ENCODE results near the gene HSD17B3.
"Not testable (repeated sequence)": the region's sequence is repeated elsewhere in the genome, so short reads cannot be mapped to it uniquely, and the experiment has no call there.

The HSD17B3 gene

DNA sequence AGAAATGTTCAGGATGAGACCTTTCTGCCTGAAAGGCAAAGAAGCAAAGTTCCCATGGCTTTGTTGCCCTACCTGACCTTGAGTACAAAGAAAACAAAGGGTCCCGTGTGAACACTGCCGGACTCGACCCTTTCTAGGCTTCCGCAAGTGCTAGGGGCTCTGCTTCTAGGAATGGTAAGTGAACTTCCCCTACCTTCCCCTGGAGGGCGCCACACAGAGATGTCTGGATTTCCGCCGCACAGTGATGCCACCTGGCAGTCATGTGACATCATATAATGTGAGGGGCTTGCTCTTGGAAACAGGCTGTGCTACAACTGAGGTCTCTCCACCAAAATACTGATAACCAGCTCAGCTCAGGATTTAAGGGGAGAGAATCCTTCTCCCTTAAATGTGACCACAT lies 56.6 kb downstream of the HSD17B3 start:
- H3K4me3 ChIP-seq (ENCODE audit: low read length), result no peak overlapping the region
- DNase-seq (ENCODE audit: low read depth, low spot score), result peak; percentile 28

DNA sequence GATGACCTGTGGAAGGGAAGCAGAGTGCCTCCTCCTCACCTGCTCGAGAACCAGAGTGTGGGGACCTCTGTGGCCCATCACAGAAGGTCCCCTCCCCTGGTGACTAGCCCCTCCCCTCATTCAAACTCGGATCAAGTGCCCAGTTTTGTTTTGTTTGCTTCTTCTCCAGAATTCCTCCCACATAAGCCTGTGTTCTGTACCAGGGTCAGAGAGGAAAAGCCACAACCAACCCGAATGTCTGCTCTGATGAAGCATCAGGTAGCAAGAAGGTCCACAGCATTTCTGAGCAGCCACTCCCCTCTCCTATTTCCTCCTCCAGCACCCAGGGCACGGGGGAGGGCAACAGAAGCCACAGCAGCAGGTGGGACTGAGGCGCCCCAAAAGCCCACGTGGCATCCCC lies 58.2 kb downstream of the HSD17B3 start:
- no peak for DNase-seq (ENCODE audit: low read depth, low spot score)
- no peak overlapping the region for H3K4me3 ChIP-seq (ENCODE audit: low read length)

DNA sequence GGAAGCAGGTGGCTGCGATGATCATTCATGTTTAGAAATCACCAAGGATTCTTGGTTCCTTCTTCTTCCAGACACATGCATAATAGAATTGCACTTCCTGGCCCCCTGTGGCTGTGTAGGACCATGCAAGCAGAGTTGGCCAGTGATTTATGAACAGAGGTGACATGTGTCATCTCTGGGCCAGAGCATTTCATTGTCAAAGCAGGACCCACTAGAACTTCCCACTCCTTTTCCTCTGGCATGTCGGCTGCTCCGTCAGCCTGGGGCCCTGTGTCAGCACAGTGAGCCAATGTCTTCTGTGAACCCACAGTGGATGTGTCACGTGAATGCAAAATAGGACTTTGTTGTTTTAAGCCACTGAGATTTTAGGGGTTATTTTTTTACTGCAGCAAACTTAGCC lies 59.2 kb downstream of the HSD17B3 start:
- no peak for DNase-seq (ENCODE audit: low read depth, low spot score)
- H3K4me3 ChIP-seq (ENCODE audit: low read length), result no peak overlapping the region

DNA sequence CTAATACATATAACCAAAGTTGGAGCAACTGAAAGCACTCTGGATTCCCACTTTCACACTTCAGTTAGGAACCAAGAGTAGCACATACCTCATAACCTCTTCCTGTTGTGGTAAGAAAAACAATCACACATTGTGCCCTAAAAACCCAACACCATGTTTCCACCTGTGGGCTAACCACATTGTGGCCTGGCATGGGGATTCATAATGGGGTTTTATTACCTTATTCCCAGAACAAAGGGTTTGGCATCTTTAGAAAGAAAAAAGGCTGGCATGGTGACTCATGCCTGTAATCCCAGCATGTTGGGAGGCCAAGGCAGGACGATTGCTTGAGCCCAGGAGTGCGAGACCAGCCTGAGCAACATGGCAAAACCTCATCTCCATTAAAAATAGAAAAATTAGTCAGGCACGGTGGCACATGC lies 60.6 kb downstream of the HSD17B3 start:
- H3K4me3 ChIP-seq (ENCODE audit: low read length), result no peak overlapping the region
- peak; percentile 92 for DNase-seq (ENCODE audit: low read depth, low spot score)

DNA sequence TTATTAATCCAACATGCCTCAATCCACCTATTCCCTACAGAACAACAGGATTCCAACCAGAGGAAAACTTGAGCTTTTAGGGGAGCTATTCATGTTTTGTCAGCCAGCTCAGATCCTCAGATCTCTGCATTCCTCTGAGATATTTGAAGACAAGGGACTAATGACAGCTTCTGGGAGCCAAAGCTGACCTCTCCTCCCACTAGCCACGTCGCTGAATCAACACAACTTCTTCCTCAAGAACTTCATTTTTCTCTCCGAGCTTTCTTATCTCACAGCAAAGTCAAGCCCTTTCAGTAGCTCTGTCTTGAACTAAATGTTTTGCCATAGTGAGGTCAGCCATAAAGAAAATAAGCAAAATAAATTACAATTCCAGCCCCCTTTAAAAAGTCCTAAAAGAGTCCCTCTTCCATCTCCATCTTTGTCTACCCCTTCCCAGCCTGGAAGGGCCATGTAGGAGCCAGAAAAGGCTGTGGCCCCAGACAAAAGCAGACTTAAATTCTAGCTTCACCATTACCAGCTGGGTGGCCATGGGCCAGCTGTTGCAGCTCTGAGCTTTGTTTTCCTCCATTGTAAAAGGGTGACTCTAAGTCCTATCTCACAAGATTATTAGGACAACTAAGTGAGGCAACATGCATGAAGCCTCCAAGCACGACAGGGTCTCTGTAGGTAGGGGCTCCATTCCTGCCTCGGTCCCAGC lies 65.0 kb downstream of the HSD17B3 start:
- no peak overlapping the region for H3K4me3 ChIP-seq (ENCODE audit: low read length)
- DNase-seq (ENCODE audit: low read depth, low spot score), result no peak

DNA sequence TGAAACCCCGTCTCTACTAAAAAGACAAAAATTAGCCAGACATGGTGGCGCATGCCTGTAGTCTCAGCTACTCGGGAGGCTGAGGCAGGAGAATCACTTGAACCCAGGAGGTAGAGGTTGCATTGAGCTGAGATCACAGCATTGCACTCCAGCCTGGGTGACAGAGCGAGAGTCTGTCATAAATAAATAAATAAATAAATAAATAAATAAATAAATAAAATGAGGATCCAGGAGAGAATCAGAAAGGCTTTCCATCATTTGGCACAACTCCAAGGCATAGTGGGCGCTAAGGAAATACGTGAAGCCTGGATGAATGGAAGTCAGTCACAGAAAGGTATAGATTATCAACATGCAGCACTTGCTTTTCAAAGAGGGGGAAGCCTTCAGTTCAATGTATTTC lies 65.6 kb downstream of the HSD17B3 start:
- not testable (repeated sequence) for H3K4me3 ChIP-seq (ENCODE audit: low read length); DNase-seq (ENCODE audit: low read depth, low spot score)

DNA sequence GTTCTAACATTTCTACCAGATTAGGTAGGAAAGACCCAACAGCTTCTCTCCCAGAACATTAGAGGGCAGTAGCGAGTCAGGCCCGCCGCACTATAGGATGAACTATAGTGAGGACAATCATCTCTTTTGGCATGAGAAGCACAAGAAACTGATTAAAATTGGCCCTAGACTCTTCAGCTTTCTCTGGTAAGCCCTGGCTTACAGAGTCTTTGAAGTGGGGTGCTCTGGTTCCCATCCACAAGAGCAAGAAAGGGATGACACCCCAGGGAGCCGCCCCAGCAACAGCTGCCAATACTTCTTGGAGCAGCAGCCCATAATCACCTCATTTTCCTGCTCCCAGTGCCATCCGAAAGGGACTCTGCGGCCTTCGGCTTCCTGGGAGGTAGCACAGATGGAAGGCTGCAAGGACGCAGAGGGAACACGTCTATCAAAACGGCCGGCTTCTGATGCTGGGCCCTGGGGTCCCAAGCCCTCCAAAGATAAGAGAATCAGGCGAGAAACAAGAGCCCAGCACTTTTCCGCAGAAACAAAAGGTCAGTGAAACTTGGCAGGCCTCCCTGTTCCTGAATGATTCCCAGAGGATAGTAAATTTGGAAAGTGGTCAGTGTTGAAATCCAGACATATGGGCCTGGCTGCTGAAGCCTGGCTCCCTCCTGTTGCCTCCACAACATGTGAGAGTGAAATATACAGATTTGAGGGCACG lies 69.3 kb downstream of the HSD17B3 start:
- no peak overlapping the region for H3K4me3 ChIP-seq (ENCODE audit: low read length)
- no peak for DNase-seq (ENCODE audit: low read depth, low spot score)

DNA sequence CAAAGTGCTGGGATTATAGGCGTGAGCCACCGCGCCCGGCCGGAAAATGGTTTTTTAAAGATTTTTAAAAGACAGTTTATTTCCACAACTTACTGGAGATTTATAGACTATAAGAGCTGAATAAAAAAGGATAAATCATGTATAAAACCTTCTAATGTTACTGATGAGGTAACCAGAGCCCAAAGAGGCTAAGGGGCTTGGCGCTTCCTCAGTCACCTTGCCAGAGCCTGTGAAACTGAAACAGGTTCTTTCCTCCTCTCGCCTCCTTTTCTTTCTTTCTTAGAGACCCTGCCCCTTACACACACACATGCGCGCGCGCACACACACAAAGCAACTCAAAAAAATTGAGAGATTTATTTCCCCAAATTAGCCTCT lies 69.8 kb downstream of the HSD17B3 start:
- no peak overlapping the region for H3K4me3 ChIP-seq (ENCODE audit: low read length)
- DNase-seq (ENCODE audit: low read depth, low spot score), result no peak

DNA sequence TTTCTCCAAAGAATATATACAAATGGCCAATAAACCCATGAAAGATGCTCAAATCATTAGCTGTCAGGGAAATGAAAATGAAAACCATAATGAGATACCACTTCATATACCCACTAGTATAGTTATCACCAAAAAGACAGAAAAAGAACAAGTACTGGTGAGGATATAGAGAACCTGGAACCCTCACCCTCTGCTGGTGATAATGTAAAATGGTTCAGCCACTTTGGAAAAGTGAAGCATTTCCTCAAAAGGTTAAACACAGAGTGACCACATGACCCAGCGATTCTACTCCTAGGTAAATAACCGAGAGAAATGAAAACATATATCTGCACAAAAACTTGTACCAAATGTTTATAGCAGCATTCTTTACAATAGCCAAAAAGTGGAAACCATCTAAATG lies 72.0 kb downstream of the HSD17B3 start:
- no peak overlapping the region for H3K4me3 ChIP-seq (ENCODE audit: low read length)
- no peak for DNase-seq (ENCODE audit: low read depth, low spot score)

DNA sequence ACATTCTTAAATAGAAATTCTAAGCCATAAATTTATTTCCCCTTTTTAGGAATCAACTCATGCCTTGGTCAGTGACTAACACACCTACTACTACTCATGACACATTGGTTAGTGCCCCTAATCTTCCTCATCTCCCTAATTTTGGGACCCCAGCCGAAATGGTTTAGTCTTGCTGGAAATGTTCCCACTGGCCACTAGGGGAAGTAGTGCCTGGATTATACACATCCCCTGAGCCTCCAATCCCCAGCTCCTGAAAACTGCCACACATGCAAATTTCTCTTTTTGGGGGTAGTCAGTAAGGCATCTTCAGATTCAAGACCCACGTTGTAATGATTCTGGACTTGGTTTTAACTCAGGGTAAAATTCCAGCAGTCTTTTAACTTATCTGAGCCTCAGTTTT lies 79.8 kb downstream of the HSD17B3 start:
- no peak for DNase-seq (ENCODE audit: low read depth, low spot score)
- no peak overlapping the region for H3K4me3 ChIP-seq (ENCODE audit: low read length)

DNA sequence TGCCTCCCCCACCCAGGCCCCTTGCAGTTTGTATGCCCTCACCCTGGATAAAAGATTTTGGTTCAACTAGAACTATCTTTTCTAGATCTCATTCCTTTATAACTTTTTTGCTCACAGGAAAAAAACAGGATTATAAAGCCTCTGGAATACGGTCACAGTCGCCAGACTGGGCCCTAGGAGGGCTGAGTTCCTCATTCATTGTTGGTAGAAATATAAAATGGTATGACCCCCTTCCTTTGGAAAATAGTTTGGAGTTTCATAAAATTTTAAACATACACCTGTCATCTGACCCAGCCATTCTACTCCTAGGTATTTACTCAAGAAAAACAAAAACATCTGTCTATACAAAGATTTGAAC lies 82.1 kb downstream of the HSD17B3 start:
- no peak for DNase-seq (ENCODE audit: low read depth, low spot score)
- H3K4me3 ChIP-seq (ENCODE audit: low read length), result no peak overlapping the region

DNA sequence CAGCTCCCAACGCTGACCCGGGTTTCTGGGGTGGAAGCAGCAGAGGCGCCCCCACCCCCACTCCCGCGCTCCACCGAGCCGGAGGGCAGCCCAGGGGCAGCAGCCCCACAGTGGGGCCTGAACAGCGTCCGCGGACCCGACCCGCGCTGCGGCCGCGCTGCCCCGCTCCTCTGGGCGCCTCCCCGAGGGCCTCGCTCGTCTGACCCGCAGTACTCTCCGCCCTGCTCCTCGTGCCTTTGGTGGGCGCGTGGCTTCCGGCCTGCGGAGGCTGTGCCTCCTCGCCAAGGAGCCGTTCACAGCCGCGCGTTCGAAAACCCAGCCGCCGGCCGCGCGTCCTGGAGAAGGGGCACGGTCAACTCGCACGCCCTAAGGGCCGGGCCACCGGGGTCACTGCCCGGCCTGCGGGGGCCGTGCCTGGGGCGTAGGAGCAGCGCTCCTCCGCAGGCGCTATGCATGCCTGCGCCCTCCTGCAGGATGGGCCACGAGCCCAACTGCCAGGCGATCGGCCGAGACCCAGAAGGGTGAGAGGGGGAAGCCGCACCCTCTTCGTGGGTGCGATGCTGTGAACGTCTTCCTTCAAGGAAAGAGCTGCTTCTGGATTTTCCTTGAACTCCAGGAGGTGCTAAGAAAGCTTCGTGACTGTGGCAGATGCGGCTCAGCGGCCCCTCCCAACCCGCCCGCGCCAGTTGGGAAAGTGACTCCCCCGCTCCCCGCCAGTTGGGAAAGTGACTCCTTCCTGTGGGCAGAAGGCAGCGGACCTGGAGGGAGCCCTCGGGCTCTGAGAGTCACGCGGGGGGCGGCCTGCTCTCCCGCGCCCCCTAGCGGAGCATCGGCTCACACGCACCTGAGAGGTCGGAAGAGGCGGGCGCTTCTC lies 82.7 kb downstream of the HSD17B3 start:
- no peak for DNase-seq (ENCODE audit: low read depth, low spot score)

DNA sequence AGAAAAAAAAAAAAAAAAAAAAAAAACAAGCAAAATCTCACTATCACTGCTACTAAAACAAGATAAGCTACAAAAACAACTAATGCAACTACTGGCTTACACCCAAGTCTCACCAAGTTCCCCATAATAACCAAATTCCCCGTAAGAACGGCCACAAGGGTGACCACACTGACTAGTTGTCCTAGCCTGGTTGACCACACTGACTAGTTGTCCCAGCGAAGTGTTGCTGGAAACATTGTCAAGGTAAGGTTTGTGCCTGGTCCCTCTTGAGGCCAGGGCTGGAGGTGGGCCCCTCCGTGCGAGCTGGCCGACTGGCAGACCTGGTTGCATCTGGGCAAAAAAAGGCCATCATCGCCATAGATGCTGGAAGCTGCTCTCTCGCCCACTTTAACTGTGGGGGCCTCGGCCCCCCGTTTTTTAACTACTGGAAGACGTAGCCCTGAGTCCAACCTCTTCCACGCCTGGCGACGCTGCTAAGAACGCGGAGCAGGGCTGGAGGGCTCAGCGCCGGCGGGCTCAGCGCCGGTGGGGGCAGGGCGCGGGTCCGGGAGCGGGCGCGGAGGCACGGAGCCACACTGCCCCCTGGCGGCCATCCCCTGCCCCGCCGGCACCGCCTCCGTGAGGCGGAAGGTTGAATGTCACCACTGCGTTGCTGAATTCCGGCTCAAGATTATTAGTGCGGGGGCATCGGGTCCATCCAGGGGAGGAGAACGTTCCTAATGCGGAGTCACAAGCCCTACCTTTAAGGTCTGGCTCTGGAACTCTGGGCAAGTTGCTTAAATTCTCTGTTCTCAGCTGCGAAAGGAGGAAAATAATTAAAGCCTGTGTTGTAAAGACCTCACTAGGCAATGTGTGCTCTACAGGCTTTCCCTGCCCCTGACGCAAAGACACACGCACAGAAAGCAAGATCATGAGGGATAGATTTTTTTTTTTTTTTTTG lies 84.0 kb downstream of the HSD17B3 start:
- DNase-seq (ENCODE audit: low read depth, low spot score), result no peak
- H3K4me3 ChIP-seq (ENCODE audit: low read length), result peak overlapping the region; percentile 1

More for the DNA sequence above, 82.7 kb downstream of the HSD17B3 start:
- no peak overlapping the region for H3K4me3 ChIP-seq (ENCODE audit: low read length)

DNA sequence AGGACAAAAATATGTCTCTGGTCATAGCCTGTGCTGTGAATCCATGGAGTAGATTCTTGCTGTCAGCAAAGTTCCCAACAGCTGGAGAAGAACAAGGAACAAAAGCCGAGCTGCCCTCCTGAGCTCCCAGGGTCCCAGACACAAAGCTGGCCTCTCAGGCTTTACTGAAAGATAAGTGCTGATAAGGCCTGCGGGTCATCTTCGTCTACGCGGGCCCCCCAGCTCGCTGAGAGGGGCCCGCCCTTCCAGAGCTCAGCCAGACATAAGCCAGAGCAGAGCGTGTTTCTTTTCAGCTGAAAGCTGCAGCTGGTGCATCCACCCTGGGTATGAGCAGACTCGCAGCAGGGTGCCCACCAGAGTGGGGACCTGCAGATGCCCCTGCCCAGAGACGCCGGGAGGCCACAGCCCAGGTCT lies 84.7 kb downstream of the HSD17B3 start:
- DNase-seq (ENCODE audit: low read depth, low spot score), result no peak
- no peak overlapping the region for H3K4me3 ChIP-seq (ENCODE audit: low read length)

DNA sequence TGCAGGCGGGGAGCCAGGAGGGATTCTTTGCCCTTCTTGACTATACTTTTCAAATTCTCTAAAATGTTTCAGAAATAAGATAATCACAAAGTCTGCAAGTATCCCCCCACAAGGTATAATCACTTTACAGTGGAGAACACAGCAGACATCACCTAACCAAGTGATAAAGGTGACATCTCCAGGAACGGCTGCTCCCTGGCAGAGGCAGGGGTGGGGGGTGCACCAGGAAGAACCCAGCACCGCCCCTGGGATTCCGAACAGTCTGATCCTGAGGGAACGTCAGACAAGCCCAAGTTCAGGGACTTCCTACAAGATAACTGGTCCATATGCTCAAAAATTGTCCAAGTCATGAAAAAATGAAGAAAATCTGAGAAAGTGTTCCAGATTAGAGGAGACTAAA lies 85.4 kb downstream of the HSD17B3 start:
- DNase-seq (ENCODE audit: low read depth, low spot score), result no peak

DNA sequence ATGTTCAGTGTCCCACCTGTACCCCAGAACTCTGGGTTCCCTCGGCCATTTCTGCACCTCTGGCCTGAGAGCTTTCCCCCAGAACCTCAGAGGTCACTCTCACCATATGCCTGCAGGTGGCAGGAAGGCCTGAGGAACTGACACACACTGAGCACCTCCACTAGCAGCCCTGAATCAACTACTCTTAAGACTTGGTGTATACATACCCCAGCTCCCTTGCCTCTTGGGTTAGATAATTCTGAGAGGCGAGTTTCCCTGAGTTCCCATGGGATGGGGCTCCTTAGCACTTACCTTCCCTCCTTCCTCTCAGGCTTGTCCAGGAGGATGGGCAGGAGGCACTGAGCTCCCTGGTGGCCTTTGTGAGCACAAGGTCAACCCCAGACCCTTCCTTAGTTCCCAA lies 86.1 kb downstream of the HSD17B3 start:
- no peak overlapping the region for H3K4me3 ChIP-seq (ENCODE audit: low read length)
- no peak for DNase-seq (ENCODE audit: low read depth, low spot score)

More for the DNA sequence above, 85.4 kb downstream of the HSD17B3 start:
- no peak overlapping the region for H3K4me3 ChIP-seq (ENCODE audit: low read length)

DNA sequence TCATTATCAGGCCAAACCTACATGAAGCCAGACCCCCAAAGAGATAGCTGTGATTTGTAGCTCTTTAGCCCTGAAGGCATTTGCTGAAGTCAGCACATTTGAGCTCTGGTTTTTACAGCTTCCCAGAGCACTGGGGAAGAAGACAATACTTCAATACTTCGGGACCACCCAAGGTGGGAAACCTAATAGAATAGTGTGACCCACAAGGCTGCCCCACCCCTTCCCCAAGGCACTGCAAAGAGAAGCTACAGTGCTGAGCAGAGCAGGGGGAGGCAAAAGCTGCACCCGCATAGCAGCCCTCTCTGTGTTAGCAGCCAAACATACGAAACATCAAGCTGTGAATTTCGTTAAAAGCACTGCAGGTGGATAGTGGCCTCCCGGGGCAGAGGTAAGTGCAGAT lies 87.3 kb downstream of the HSD17B3 start:
- no peak for DNase-seq (ENCODE audit: low read depth, low spot score)
- H3K4me3 ChIP-seq (ENCODE audit: low read length), result no peak overlapping the region

DNA sequence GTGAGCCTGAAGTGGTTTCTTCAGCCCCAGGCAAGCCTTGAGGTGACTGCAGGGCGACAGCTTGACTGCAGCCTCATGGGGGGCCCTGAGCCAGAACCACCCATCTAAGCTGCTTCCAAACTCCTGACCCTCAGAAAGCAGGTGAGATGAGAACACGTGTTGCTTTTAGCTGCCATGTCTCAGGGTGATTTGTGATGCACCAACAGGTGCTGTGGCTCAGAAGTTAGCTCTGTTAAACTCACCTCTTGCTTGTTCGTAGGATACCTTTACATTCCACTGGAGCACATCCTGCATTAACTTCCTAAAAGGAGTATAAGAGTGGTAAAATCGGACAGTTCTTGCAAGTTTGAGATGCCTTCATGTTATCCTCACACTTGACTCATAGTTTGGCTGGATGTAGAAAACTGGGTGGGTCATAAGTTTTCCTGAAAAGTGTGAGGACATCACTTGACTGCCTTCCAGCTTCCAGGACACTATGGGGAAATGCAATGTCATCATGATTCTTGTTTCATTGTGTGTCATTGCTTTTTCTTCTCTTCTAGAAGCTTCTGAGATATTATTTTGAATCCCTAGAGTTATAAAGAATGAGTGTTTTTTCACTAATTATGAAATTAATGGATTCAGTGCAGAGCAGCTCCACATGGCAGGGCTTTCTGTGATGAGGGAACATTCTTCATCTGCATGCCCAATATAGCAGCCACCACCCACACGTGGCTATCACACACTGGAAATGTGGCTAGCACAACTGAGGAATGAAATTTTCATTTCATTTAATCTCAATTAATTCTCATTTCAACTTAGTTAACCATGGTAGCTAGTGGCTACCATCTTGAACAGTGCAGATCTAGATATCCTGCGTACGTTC lies 92.3 kb downstream of the HSD17B3 start:
- DNase-seq (ENCODE audit: low read depth, low spot score), result no peak
- no peak overlapping the region for H3K4me3 ChIP-seq (ENCODE audit: low read length)
